ENCODE results near the gene APLP2. TPM values are rescaled to one million over a fixed set of nuclear protein-coding genes. Genes with fewer than 3 reads are reported as not detected.

Gene APLP2
- total and polyA plus RNA-seq, 9 donors: 84.7 to 183 (median 140) TPM

GRCh38 chr11:130110339-130111108 lies 40.8 kb downstream of the APLP2 start:
- no peaks in the 10 kb centered on the region for H3K9me3 ChIP-seq (replicated peaks; ENCODE audit: control insufficient read depth, low read depth, low read length)
- no peak overlapping the region for H3K27ac ChIP-seq (ENCODE audit: low read length)
- no peaks in the 10 kb centered on the region for H3K4me1 ChIP-seq (ENCODE audit: control insufficient read depth, insufficient read depth, low read length)
- peaks cover 23% of the 10 kb centered on the region for H3K36me3 ChIP-seq (ENCODE audit: control insufficient read depth, insufficient read depth, low read length)
- no peak for DNase-seq
- H3K27me3 ChIP-seq (ENCODE audit: control insufficient read depth, insufficient read depth, low read length): no peaks in the 10 kb centered on the region
- H3K4me3 ChIP-seq (ENCODE audit: low read length): no peak overlapping the region
- WGBS (ENCODE audit: insufficient coverage): no CpG with 5 or more reads among the region's 7 CpGs

GRCh38 chr11:130112071-130112830 lies 42.6 kb downstream of the APLP2 start:
- 93% methylated on average over 6 of the region's 10 CpGs for whole genome bisulfite sequencing (ENCODE audit: insufficient coverage)
- H3K9me3 ChIP-seq (replicated peaks; ENCODE audit: control insufficient read depth, low read depth, low read length): no peaks in the 10 kb centered on the region

GRCh38 chr11:130114281-130114680 lies 44.6 kb downstream of the APLP2 start:
- no peak for DNase-seq
- Histone ChIP-seq H3K4me1 (ENCODE audit: control insufficient read depth, insufficient read depth, low read length) (no peaks in the 10 kb centered on the region), H3K36me3 (ENCODE audit: control insufficient read depth, insufficient read depth, low read length) (peaks cover 23% of the 10 kb centered on the region), H3K9me3 (replicated peaks; ENCODE audit: control insufficient read depth, low read depth, low read length) (no peaks in the 10 kb centered on the region), H3K27me3 (ENCODE audit: control insufficient read depth, insufficient read depth, low read length) (no peaks in the 10 kb centered on the region), H3K4me3 (ENCODE audit: low read length) (no peak overlapping the region), H3K27ac (ENCODE audit: low read length) (no peak overlapping the region)
- 100% methylated on average over 2 of the region's 5 CpGs for WGBS (ENCODE audit: insufficient coverage)

More at GRCh38 chr11:130112071-130112830, 42.6 kb downstream of the APLP2 start:
- H3K36me3 ChIP-seq (ENCODE audit: control insufficient read depth, insufficient read depth, low read length): peaks cover 23% of the 10 kb centered on the region
- DNase-seq: no peak
- H3K27ac ChIP-seq (ENCODE audit: low read length): no peak overlapping the region
- H3K27me3 ChIP-seq (ENCODE audit: control insufficient read depth, insufficient read depth, low read length): no peaks in the 10 kb centered on the region
- H3K4me1 ChIP-seq (ENCODE audit: control insufficient read depth, insufficient read depth, low read length): no peaks in the 10 kb centered on the region
- no peak overlapping the region for H3K4me3 ChIP-seq (ENCODE audit: low read length)

GRCh38 chr11:130114726-130115125 lies 45.0 kb downstream of the APLP2 start:
- H3K9me3 ChIP-seq (replicated peaks; ENCODE audit: control insufficient read depth, low read depth, low read length): no peaks in the 10 kb centered on the region
- no peak overlapping the region for H3K27ac ChIP-seq (ENCODE audit: low read length)
- no peaks in the 10 kb centered on the region for H3K4me1 ChIP-seq (ENCODE audit: control insufficient read depth, insufficient read depth, low read length)
- peaks cover 19% of the 10 kb centered on the region for H3K36me3 ChIP-seq (ENCODE audit: control insufficient read depth, insufficient read depth, low read length)
- no peak overlapping the region for H3K4me3 ChIP-seq (ENCODE audit: low read length)
- 97% methylated on average over 4 of the region's 4 CpGs for WGBS (ENCODE audit: insufficient coverage)
- H3K27me3 ChIP-seq (ENCODE audit: control insufficient read depth, insufficient read depth, low read length): no peaks in the 10 kb centered on the region
- DNase-seq: no peak

- WGBS (ENCODE audit: insufficient coverage): 80% methylated on average over 1 of the region's 2 CpGs
- no peaks in the 10 kb centered on the region for H3K9me3 ChIP-seq (replicated peaks; ENCODE audit: control insufficient read depth, low read depth, low read length)
- no peaks in the 10 kb centered on the region for H3K27me3 ChIP-seq (ENCODE audit: control insufficient read depth, insufficient read depth, low read length)
- DNase-seq: peak; percentile 36
- no peaks in the 10 kb centered on the region for H3K4me1 ChIP-seq (ENCODE audit: control insufficient read depth, insufficient read depth, low read length)
- H3K4me3 ChIP-seq (ENCODE audit: low read length): no peak overlapping the region
- no peak overlapping the region for H3K27ac ChIP-seq (ENCODE audit: low read length)
- peaks cover 16% of the 10 kb centered on the region for H3K36me3 ChIP-seq (ENCODE audit: control insufficient read depth, insufficient read depth, low read length)
Observed at GRCh38 chr11:130115218-130115617, 45.5 kb downstream of the APLP2 start.

GRCh38 chr11:130118165-130118564 lies 48.5 kb downstream of the APLP2 start:
- no peak overlapping the region for H3K4me3 ChIP-seq (ENCODE audit: low read length)
- H3K36me3 ChIP-seq (ENCODE audit: control insufficient read depth, insufficient read depth, low read length): peaks cover 20% of the 10 kb centered on the region
- DNase-seq: no peak
- no peaks in the 10 kb centered on the region for H3K9me3 ChIP-seq (replicated peaks; ENCODE audit: control insufficient read depth, low read depth, low read length)
- no CpG with 5 or more reads among the region's 2 CpGs for WGBS (ENCODE audit: insufficient coverage)
- no peak overlapping the region for H3K27ac ChIP-seq (ENCODE audit: low read length)
- H3K27me3 ChIP-seq (ENCODE audit: control insufficient read depth, insufficient read depth, low read length): no peaks in the 10 kb centered on the region
- peaks cover 2% of the 10 kb centered on the region for H3K4me1 ChIP-seq (ENCODE audit: control insufficient read depth, insufficient read depth, low read length)

GRCh38 chr11:130118636-130119387 lies 49.1 kb downstream of the APLP2 start:
- H3K9me3 ChIP-seq (replicated peaks; ENCODE audit: control insufficient read depth, low read depth, low read length): no peaks in the 10 kb centered on the region
- 85% methylated on average over 3 of the region's 9 CpGs for WGBS (ENCODE audit: insufficient coverage)
- H3K36me3 ChIP-seq (ENCODE audit: control insufficient read depth, insufficient read depth, low read length): peaks cover 23% of the 10 kb centered on the region
- no peak for DNase-seq
- H3K4me3 ChIP-seq (ENCODE audit: low read length): no peak overlapping the region
- peaks cover 6% of the 10 kb centered on the region for H3K4me1 ChIP-seq (ENCODE audit: control insufficient read depth, insufficient read depth, low read length)
- no peak overlapping the region for H3K27ac ChIP-seq (ENCODE audit: low read length)
- H3K27me3 ChIP-seq (ENCODE audit: control insufficient read depth, insufficient read depth, low read length): no peaks in the 10 kb centered on the region

- no peak for DNase-seq
- Histone ChIP-seq H3K27me3 (ENCODE audit: control insufficient read depth, insufficient read depth, low read length) (no peaks in the 10 kb centered on the region), H3K9me3 (replicated peaks; ENCODE audit: control insufficient read depth, low read depth, low read length) (no peaks in the 10 kb centered on the region), H3K4me1 (ENCODE audit: control insufficient read depth, insufficient read depth, low read length) (peaks cover 13% of the 10 kb centered on the region), H3K27ac (ENCODE audit: low read length) (no peak overlapping the region), H3K36me3 (ENCODE audit: control insufficient read depth, insufficient read depth, low read length) (peaks cover 31% of the 10 kb centered on the region), H3K4me3 (ENCODE audit: low read length) (no peak overlapping the region)
- 90% methylated on average over 3 of the region's 5 CpGs for WGBS (ENCODE audit: insufficient coverage)
Observed at GRCh38 chr11:130120045-130120444, 50.4 kb downstream of the APLP2 start.

- peak overlapping the region; percentile 45 for H3K27ac ChIP-seq (ENCODE audit: low read length)
- no peak for DNase-seq
- no peaks in the 10 kb centered on the region for H3K27me3 ChIP-seq (ENCODE audit: control insufficient read depth, insufficient read depth, low read length)
- WGBS (ENCODE audit: insufficient coverage): 86% methylated on average over 4 of the region's 5 CpGs
- peaks cover 40% of the 10 kb centered on the region for H3K36me3 ChIP-seq (ENCODE audit: control insufficient read depth, insufficient read depth, low read length)
- H3K9me3 ChIP-seq (replicated peaks; ENCODE audit: control insufficient read depth, low read depth, low read length): no peaks in the 10 kb centered on the region
- no peak overlapping the region for H3K4me3 ChIP-seq (ENCODE audit: low read length)
- H3K4me1 ChIP-seq (ENCODE audit: control insufficient read depth, insufficient read depth, low read length): peaks cover 13% of the 10 kb centered on the region
Observed at GRCh38 chr11:130121445-130121978, 51.8 kb downstream of the APLP2 start.
